GM19452 (cell line): ENCODE measurements around the gene ZNF292.
"Not testable (repeated sequence)": the region's sequence is repeated elsewhere in the genome, so short reads cannot be mapped to it uniquely, and the experiment has no call there.

ENCODE experiments used
- ATAC-seq: cut with Tn5 transposase; IDR thresholded peaks from one replicate; pipeline ENCODE4 v1.9.1; 2021; ENCODE audit not compliant: unreplicated experiment

ZNF292 gene

GRCh38 chr6:87154993-87155841, at the start of gene ZNF292:
Gene ZNF292 (plus strand): TSS chr6:87155565. CDS start chr6:87155592, 27 bp downstream.
- peak; percentile 72 for ATAC-seq

GRCh38 chr6:87105823-87106222, 49.5 kb upstream of the ZNF292 start:
- ATAC-seq = no peak

GRCh38 chr6:87110636-87111035, 44.7 kb upstream of the ZNF292 start:
- ATAC-seq = no peak

GRCh38 chr6:87115402-87116135, 39.8 kb upstream of the ZNF292 start:
- peak; percentile 84 for ATAC-seq

GRCh38 chr6:87116922-87117321, 38.4 kb upstream of the ZNF292 start:
- no peak for ATAC-seq

GRCh38 chr6:87118054-87118453, 37.3 kb upstream of the ZNF292 start:
- ATAC-seq = no peak

- no peak for ATAC-seq
Measured at GRCh38 chr6:87122477-87122876, 32.9 kb upstream of the ZNF292 start.

- no peak for ATAC-seq
Measured at GRCh38 chr6:87124074-87124473, 31.3 kb upstream of the ZNF292 start.

- ATAC-seq = no peak
Measured at GRCh38 chr6:87126501-87126900, 28.9 kb upstream of the ZNF292 start.

- ATAC-seq = no peak
Measured at GRCh38 chr6:87127737-87128136, 27.6 kb upstream of the ZNF292 start.

GRCh38 chr6:87136963-87137362, 18.4 kb upstream of the ZNF292 start:
- ATAC-seq = no peak

GRCh38 chr6:87139236-87139635, 16.1 kb upstream of the ZNF292 start:
- peak; percentile 72 for ATAC-seq

- not testable (repeated sequence) for ATAC-seq
Measured at GRCh38 chr6:87139927-87140326, 15.4 kb upstream of the ZNF292 start.

GRCh38 chr6:87146363-87146762, 9.0 kb upstream of the ZNF292 start:
- no peak for ATAC-seq

GRCh38 chr6:87150406-87150805, 5.0 kb upstream of the ZNF292 start:
- ATAC-seq = no peak

GRCh38 chr6:87151471-87151780, 3.9 kb upstream of the ZNF292 start:
- no peak for ATAC-seq

GRCh38 chr6:87151781-87152525, 3.4 kb upstream of the ZNF292 start:
- peak; percentile 31 for ATAC-seq

GRCh38 chr6:87152526-87152955, 2.8 kb upstream of the ZNF292 start:
- no peak for ATAC-seq

- peak; percentile 0 for ATAC-seq
Measured at GRCh38 chr6:87154641-87154992, 748 bp upstream of the ZNF292 start.

- no peak for ATAC-seq
Measured at GRCh38 chr6:87155842-87156815, 764 bp downstream of the ZNF292 start.
